Measurements from ENCODE around the gene USP20.

Gene USP20

DNA sequence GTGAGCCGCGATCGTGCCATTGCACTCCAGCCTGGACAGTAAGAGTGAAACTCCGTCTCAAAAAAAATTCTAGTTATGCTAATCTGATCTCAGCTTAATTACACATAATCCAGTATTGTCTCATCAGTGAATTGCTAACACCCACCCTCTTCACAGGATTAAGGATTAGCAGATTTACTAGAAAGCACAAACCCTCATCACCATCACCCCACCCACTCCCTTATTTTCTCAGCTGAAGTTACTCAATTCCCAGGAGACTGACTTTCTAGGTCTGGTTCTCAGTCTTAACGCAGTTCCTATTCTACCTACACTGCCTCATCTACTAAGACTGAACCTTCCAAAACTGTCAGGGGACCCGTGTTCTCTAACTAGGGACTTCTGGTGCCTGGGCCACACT is 23.3 kb upstream of the USP20 start:
- H3K4me3 ChIP-seq (ENCODE audit: insufficient read depth, low read length, poor library complexity, severe bottlenecking): no peak overlapping the region
- H3K27me3 ChIP-seq (ENCODE audit: low read length): no peaks in the 10 kb centered on the region
- no peak overlapping the region for H3K27ac ChIP-seq (ENCODE audit: low read depth, low read length)
- H3K36me3 ChIP-seq (ENCODE audit: low read length): peaks cover 6% of the 10 kb centered on the region; the same call in 1 of the 2 replicates
- no peak overlapping the region for H3K9ac ChIP-seq (ENCODE audit: low read length)
- H3K79me2 ChIP-seq (ENCODE audit: insufficient read depth, low read length): no peaks in the 10 kb centered on the region
- no peaks in the 10 kb centered on the region for H3K9me3 ChIP-seq (ENCODE audit: insufficient read depth, low read length)
- no peak overlapping the region for H2AFZ ChIP-seq (ENCODE audit: low read depth, low read length, severe bottlenecking)
- H3K4me2 ChIP-seq (ENCODE audit: low read depth, low read length, poor library complexity, severe bottlenecking): no peak overlapping the region
- no peaks in the 10 kb centered on the region for H4K20me1 ChIP-seq (ENCODE audit: low read depth, low read length)
- TF ChIP-seq, protein P1, sequence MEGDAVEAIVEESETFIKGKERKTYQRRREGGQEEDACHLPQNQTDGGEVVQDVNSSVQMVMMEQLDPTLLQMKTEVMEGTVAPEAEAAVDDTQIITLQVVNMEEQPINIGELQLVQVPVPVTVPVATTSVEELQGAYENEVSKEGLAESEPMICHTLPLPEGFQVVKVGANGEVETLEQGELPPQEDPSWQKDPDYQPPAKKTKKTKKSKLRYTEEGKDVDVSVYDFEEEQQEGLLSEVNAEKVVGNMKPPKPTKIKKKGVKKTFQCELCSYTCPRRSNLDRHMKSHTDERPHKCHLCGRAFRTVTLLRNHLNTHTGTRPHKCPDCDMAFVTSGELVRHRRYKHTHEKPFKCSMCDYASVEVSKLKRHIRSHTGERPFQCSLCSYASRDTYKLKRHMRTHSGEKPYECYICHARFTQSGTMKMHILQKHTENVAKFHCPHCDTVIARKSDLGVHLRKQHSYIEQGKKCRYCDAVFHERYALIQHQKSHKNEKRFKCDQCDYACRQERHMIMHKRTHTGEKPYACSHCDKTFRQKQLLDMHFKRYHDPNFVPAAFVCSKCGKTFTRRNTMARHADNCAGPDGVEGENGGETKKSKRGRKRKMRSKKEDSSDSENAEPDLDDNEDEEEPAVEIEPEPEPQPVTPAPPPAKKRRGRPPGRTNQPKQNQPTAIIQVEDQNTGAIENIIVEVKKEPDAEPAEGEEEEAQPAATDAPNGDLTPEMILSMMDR (IDR thresholded peaks at IDR 0.05; ENCODE audit: insufficient read depth, low read length, poor library complexity, severe bottlenecking): no peak
- no peak for TF ChIP-seq EZH2phosphoT487 (conservative IDR thresholded peaks at IDR 0.05; ENCODE audit: low read length)
- H3K9me2 ChIP-seq (replicated peaks; ENCODE audit: insufficient read depth, low read length): no peaks in the 10 kb centered on the region
- H3F3A ChIP-seq (ENCODE audit: insufficient read depth): no peaks in the 10 kb centered on the region; the same call in 1 of the 2 replicates

DNA sequence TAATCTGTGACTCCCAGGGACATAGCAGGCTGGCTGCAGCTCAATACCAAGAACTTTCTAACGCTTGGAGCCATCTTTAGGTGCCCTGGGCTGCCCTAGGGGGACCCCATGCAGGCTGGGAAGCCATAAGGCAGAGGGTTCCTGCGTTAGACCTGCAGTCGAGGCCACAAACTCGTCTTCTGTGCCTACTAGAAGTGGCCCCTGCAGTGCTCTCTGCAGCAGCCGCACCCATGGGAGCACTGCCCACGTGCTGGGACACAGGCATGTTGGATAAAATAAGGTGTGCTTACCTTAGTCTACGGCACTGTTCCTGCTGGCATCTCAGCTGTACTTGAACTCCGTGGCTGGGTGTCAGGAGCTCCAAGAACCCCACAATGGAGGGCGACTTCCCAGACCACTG is 22.9 kb upstream of the USP20 start:
- H3K9me3 ChIP-seq (ENCODE audit: insufficient read depth, low read length): no peaks in the 10 kb centered on the region
- no peak for TF ChIP-seq EZH2phosphoT487 (conservative IDR thresholded peaks at IDR 0.05; ENCODE audit: low read length)
- TF ChIP-seq, protein P1 (IDR thresholded peaks at IDR 0.05; ENCODE audit: insufficient read depth, low read length, poor library complexity, severe bottlenecking): no peak
- H3K27ac ChIP-seq (ENCODE audit: low read depth, low read length): no peak overlapping the region
- no peaks in the 10 kb centered on the region for H3K79me2 ChIP-seq (ENCODE audit: insufficient read depth, low read length)
- no peak overlapping the region for H3K4me3 ChIP-seq (ENCODE audit: insufficient read depth, low read length, poor library complexity, severe bottlenecking)
- no peaks in the 10 kb centered on the region; the same call in 1 of the 2 replicates for H3F3A ChIP-seq (ENCODE audit: insufficient read depth)
- no peaks in the 10 kb centered on the region for H4K20me1 ChIP-seq (ENCODE audit: low read depth, low read length)
- no peaks in the 10 kb centered on the region for H3K9me2 ChIP-seq (replicated peaks; ENCODE audit: insufficient read depth, low read length)
- no peak overlapping the region for H3K4me2 ChIP-seq (ENCODE audit: low read depth, low read length, poor library complexity, severe bottlenecking)
- no peaks in the 10 kb centered on the region for H3K27me3 ChIP-seq (ENCODE audit: low read length)
- H3K9ac ChIP-seq (ENCODE audit: low read length): no peak overlapping the region
- H3K36me3 ChIP-seq (ENCODE audit: low read length): peaks cover 6% of the 10 kb centered on the region; the same call in 1 of the 2 replicates
- H2AFZ ChIP-seq (ENCODE audit: low read depth, low read length, severe bottlenecking): no peak overlapping the region

DNA sequence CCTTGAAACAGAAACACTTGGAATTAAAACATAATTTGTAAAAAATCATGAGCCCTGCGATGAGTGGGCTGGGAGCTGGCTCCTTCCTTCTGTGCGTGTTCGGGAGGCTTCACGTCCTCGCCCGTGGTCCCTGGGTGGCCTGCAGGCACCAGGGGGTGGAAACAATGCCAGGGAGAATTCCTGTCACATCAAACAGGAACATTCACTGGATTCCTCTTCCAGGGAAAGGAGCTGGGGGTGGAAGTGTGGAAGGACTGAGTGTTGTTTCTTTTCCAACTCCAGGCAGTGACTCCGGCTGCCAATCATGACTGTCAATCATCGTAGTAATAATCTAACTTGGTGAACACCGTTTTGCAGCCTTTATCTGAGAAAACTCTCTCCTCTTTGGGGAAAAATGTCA is 21.6 kb upstream of the USP20 start:
- Histone ChIP-seq H3K9me2 (replicated peaks; ENCODE audit: insufficient read depth, low read length) (no peaks in the 10 kb centered on the region), H3K9ac (ENCODE audit: low read length) (no peak overlapping the region), H3K4me2 (ENCODE audit: low read depth, low read length, poor library complexity, severe bottlenecking) (no peak overlapping the region), H2AFZ (ENCODE audit: low read depth, low read length, severe bottlenecking) (no peak overlapping the region), H3F3A (ENCODE audit: insufficient read depth) (no peaks in the 10 kb centered on the region; the same call in 1 of the 2 replicates), H3K27ac (ENCODE audit: low read depth, low read length) (no peak overlapping the region), H3K36me3 (ENCODE audit: low read length) (peaks cover 6% of the 10 kb centered on the region; the same call in 1 of the 2 replicates), H3K4me3 (ENCODE audit: insufficient read depth, low read length, poor library complexity, severe bottlenecking) (no peak overlapping the region), H3K9me3 (ENCODE audit: insufficient read depth, low read length) (no peaks in the 10 kb centered on the region), H3K27me3 (ENCODE audit: low read length) (no peaks in the 10 kb centered on the region), H4K20me1 (ENCODE audit: low read depth, low read length) (no peaks in the 10 kb centered on the region), H3K79me2 (ENCODE audit: insufficient read depth, low read length) (no peaks in the 10 kb centered on the region)
- no peak for TF ChIP-seq EZH2phosphoT487 (conservative IDR thresholded peaks at IDR 0.05; ENCODE audit: low read length)
- TF ChIP-seq, protein P1 (IDR thresholded peaks at IDR 0.05; ENCODE audit: insufficient read depth, low read length, poor library complexity, severe bottlenecking): no peak

Data from SU-DHL-6 (cell line).